SK-N-SH treated with all-trans-retinoic acid at 6 μM for 48 hours (cell line): ENCODE results near the gene RNF40.

Experiments
- ATAC-seq: fragments of 200-7000 bp; cut with Tn5 transposase; 3 replicates; pipeline ENCODE4 v1.9.1; 2020; ENCODE audit warnings: mild to moderate bottlenecking, moderate library complexity
- ARNTL ChIP-seq: fragments of 450-650 bp; formaldehyde crosslinking; IDR thresholded peaks from 2 replicates; pipeline ENCODE4 v1.5.0; 2020; ENCODE audit warnings: low read depth, mild to moderate bottlenecking, moderate library complexity, borderline replicate concordance
- BACH2 ChIP-seq: fragments of 250-450 bp; sonication (Bioruptor Pico); IDR thresholded peaks from 2 replicates; pipeline ENCODE4 v1.9.0; 2021; ENCODE audit warnings: mild to moderate bottlenecking, borderline replicate concordance
- CSDC2 ChIP-seq: fragments of 250-450 bp; sonication (Bioruptor Pico); IDR thresholded peaks from 2 replicates; pipeline ENCODE4 v1.5.0; 2020; ENCODE audit warnings: mild to moderate bottlenecking, moderate library complexity
- ESRRG ChIP-seq: fragments of 250-450 bp; sonication (Bioruptor Pico); IDR thresholded peaks from 2 replicates; pipeline ENCODE4 v1.6.1; 2021; ENCODE audit warnings: mild to moderate bottlenecking
- GLIS3 ChIP-seq: fragments of 250-450 bp; sonication (Bioruptor Pico); IDR thresholded peaks from 2 replicates; pipeline ENCODE4 v1.5.0; 2020; ENCODE audit warnings: mild to moderate bottlenecking, moderate library complexity
- ISL1 ChIP-seq: fragments of 250-450 bp; sonication (Bioruptor Pico); IDR thresholded peaks from 2 replicates; pipeline ENCODE4 v2.1.2; 2022; ENCODE audit warnings: mild to moderate bottlenecking, moderate library complexity
- RARB ChIP-seq: fragments of 250-450 bp; sonication (Bioruptor Pico); IDR thresholded peaks from 2 replicates; pipeline ENCODE4 v1.8.0; 2021; ENCODE audit warnings: mild to moderate bottlenecking, moderate library complexity
- SNAI2 ChIP-seq: fragments of 250-450 bp; sonication (Bioruptor Pico); IDR thresholded peaks from 2 replicates; pipeline ENCODE4 v1.5.0; 2020; ENCODE audit warnings: mild to moderate bottlenecking, moderate library complexity
- TCF4 ChIP-seq: fragments of 250-450 bp; sonication (Bioruptor Pico); IDR thresholded peaks from 2 replicates; pipeline ENCODE4 v1.8.0; 2021; ENCODE audit warnings: mild to moderate bottlenecking, moderate library complexity, borderline replicate concordance
- ZC3H10 ChIP-seq: fragments of 250-450 bp; sonication (Bioruptor Pico); IDR thresholded peaks from 2 replicates; pipeline ENCODE4 v1.5.1; 2021; ENCODE audit warnings: mild to moderate bottlenecking, moderate library complexity
- ZFP3 ChIP-seq: fragments of 250-450 bp; sonication (Bioruptor Pico); IDR thresholded peaks from 2 replicates; pipeline ENCODE4 v1.5.0; 2020; ENCODE audit warnings: mild to moderate bottlenecking, moderate library complexity
- ZFP30 ChIP-seq: fragments of 450-650 bp; formaldehyde crosslinking; IDR thresholded peaks from 2 replicates; pipeline ENCODE4 v1.5.0; 2022; ENCODE audit warnings: mild to moderate bottlenecking, moderate library complexity
- ZNF565 ChIP-seq: fragments of 450-650 bp; formaldehyde crosslinking; conservative IDR thresholded peaks from 2 replicates; pipeline ENCODE4 v1.5.0; 2020; ENCODE audit warnings: low read depth, mild to moderate bottlenecking, moderate library complexity
- ZNF70 ChIP-seq: fragments of 450-650 bp; formaldehyde crosslinking; IDR thresholded peaks from 2 replicates; pipeline ENCODE4 v1.5.0; 2020; ENCODE audit warnings: mild to moderate bottlenecking, moderate library complexity
- ZNF8 ChIP-seq: fragments of 450-650 bp; formaldehyde crosslinking; IDR thresholded peaks from 2 replicates; pipeline ENCODE4 v1.5.0; 2020; ENCODE audit warnings: mild to moderate bottlenecking, moderate library complexity
- TF ChIP-seq, protein P1 (sequence below): fragments of 250-450 bp; sonication (Bioruptor Pico); IDR thresholded peaks from 2 replicates; pipeline ENCODE4 v1.8.0; 2021; ENCODE audit warnings: low read depth, mild to moderate bottlenecking, moderate library complexity, borderline replicate concordance
- TF ChIP-seq, protein P2 (sequence below): fragments of 250-450 bp; sonication (Bioruptor Pico); IDR thresholded peaks from 2 replicates; pipeline ENCODE4 v1.5.0; 2020; ENCODE audit warnings: mild to moderate bottlenecking, moderate library complexity
- TF ChIP-seq, protein P3 (sequence below): fragments of 250-450 bp; sonication (Bioruptor Pico); IDR thresholded peaks from 2 replicates; pipeline ENCODE4 v1.5.1; 2021; ENCODE audit warnings: mild to moderate bottlenecking, moderate library complexity
- TF ChIP-seq, protein P4 (sequence below): fragments of 250-450 bp; sonication (Bioruptor Pico); IDR thresholded peaks from 2 replicates; pipeline ENCODE4 v1.5.1; 2020; ENCODE audit warnings: low read depth, mild to moderate bottlenecking, moderate library complexity
- TF ChIP-seq, protein P5 (sequence below): fragments of 250-450 bp; sonication (Bioruptor Pico); IDR thresholded peaks from 2 replicates; pipeline ENCODE4 v1.8.0; 2020; ENCODE audit warnings: mild to moderate bottlenecking, moderate library complexity, borderline replicate concordance

Gene RNF40

DNA sequence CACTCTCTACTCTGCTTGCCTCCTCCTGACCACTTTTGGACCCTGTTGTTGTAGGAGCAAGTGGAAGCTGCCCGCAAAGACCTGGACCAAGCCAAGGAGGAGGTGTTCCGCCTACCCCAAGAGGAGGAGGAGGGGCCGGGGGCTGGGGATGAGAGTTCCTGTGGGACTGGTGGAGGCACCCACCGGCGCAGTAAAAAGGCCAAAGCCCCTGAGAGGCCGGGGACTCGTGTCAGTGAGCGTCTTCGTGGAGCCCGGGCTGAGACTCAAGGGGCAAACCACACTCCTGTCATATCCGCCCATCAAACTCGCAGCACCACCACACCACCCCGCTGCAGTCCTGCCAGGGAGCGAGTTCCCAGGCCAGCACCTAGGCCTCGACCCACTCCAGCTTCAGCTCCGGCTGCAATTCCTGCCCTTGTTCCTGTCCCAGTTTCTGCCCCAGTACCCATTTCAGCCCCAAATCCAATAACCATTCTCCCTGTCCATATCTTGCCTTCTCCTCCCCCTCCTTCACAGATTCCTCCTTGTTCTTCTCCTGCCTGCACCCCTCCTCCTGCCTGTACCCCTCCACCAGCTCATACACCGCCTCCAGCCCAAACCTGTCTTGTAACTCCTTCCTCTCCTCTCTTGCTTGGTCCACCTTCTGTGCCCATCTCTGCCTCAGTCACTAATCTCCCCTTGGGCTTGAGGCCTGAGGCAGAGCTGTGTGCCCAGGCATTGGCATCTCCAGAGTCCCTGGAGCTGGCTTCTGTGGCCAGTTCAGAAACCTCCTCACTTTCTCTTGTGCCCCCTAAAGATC lies 24.9 kb upstream of the RNF40 start (continued):
- TF ChIP-seq, protein P1, sequence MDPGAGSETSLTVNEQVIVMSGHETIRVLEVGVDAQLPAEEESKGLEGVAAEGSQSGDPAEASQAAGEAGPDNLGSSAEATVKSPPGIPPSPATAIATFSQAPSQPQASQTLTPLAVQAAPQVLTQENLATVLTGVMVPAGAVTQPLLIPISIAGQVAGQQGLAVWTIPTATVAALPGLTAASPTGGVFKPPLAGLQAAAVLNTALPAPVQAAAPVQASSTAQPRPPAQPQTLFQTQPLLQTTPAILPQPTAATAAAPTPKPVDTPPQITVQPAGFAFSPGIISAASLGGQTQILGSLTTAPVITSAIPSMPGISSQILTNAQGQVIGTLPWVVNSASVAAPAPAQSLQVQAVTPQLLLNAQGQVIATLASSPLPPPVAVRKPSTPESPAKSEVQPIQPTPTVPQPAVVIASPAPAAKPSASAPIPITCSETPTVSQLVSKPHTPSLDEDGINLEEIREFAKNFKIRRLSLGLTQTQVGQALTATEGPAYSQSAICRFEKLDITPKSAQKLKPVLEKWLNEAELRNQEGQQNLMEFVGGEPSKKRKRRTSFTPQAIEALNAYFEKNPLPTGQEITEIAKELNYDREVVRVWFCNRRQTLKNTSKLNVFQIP (CRISPR knock-in tag) = no peak
- TF ChIP-seq ZNF70 (CRISPR knock-in tag) (no peak), TCF4 (CRISPR knock-in tag) (no peak)

DNA sequence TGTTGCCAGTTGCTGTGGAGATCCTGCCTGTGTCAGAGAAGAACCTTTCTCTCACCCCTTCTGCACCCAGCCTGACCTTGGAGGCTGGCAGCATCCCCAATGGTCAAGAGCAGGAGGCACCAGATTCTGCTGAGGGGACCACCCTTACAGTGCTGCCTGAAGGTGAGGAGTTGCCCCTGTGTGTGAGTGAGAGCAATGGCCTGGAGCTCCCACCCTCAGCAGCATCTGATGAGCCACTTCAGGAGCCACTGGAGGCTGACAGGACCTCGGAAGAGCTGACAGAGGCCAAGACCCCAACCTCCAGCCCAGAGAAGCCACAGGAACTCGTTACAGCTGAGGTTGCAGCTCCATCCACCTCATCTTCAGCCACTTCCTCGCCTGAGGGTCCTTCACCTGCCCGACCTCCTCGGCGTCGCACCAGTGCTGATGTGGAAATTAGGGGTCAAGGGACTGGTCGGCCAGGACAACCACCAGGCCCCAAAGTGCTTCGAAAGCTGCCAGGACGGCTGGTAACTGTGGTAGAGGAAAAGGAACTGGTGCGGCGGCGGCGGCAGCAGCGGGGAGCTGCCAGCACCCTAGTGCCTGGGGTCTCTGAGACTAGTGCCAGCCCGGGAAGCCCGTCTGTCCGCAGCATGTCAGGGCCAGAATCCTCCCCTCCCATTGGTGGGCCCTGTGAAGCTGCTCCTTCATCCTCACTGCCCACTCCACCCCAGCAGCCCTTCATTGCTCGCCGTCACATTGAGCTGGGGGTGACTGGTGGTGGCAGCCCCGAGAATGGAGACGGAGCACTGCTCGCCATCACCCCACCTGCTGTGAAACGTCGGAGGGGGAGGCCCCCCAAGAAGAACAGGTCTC lies 24.1 kb upstream of the RNF40 start:
- ATAC-seq = no peak

More for the DNA sequence above, 24.1 kb upstream of the RNF40 start:
- TF ChIP-seq ZFP3 = no peak
- TF ChIP-seq GLIS3 (CRISPR knock-in tag) = no peak
- no peak for TF ChIP-seq ZNF70 (CRISPR knock-in tag)
- TF ChIP-seq RARB (CRISPR knock-in tag) = no peak
- TF ChIP-seq, protein P2, sequence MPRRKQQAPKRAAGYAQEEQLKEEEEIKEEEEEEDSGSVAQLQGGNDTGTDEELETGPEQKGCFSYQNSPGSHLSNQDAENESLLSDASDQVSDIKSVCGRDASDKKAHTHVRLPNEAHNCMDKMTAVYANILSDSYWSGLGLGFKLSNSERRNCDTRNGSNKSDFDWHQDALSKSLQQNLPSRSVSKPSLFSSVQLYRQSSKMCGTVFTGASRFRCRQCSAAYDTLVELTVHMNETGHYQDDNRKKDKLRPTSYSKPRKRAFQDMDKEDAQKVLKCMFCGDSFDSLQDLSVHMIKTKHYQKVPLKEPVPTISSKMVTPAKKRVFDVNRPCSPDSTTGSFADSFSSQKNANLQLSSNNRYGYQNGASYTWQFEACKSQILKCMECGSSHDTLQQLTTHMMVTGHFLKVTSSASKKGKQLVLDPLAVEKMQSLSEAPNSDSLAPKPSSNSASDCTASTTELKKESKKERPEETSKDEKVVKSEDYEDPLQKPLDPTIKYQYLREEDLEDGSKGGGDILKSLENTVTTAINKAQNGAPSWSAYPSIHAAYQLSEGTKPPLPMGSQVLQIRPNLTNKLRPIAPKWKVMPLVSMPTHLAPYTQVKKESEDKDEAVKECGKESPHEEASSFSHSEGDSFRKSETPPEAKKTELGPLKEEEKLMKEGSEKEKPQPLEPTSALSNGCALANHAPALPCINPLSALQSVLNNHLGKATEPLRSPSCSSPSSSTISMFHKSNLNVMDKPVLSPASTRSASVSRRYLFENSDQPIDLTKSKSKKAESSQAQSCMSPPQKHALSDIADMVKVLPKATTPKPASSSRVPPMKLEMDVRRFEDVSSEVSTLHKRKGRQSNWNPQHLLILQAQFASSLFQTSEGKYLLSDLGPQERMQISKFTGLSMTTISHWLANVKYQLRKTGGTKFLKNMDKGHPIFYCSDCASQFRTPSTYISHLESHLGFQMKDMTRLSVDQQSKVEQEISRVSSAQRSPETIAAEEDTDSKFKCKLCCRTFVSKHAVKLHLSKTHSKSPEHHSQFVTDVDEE (CRISPR knock-in tag) = no peak
- TF ChIP-seq ZNF8 (CRISPR knock-in tag) = no peak
- TF ChIP-seq, protein P3, sequence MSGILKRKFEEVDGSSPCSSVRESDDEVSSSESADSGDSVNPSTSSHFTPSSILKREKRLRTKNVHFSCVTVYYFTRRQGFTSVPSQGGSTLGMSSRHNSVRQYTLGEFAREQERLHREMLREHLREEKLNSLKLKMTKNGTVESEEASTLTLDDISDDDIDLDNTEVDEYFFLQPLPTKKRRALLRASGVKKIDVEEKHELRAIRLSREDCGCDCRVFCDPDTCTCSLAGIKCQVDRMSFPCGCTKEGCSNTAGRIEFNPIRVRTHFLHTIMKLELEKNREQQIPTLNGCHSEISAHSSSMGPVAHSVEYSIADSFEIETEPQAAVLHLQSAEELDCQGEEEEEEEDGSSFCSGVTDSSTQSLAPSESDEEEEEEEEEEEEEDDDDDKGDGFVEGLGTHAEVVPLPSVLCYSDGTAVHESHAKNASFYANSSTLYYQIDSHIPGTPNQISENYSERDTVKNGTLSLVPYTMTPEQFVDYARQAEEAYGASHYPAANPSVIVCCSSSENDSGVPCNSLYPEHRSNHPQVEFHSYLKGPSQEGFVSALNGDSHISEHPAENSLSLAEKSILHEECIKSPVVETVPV (CRISPR knock-in tag) = no peak
- TF ChIP-seq, protein P4, sequence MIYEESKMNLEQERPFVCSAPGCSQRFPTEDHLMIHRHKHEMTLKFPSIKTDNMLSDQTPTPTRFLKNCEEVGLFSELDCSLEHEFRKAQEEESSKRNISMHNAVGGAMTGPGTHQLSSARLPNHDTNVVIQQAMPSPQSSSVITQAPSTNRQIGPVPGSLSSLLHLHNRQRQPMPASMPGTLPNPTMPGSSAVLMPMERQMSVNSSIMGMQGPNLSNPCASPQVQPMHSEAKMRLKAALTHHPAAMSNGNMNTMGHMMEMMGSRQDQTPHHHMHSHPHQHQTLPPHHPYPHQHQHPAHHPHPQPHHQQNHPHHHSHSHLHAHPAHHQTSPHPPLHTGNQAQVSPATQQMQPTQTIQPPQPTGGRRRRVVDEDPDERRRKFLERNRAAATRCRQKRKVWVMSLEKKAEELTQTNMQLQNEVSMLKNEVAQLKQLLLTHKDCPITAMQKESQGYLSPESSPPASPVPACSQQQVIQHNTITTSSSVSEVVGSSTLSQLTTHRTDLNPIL = no peak
- no peak for TF ChIP-seq ISL1 (CRISPR knock-in tag)
- no peak for TF ChIP-seq ZC3H10 (CRISPR knock-in tag)
- TF ChIP-seq, protein P1 (CRISPR knock-in tag) = no peak
- TF ChIP-seq SNAI2 (CRISPR knock-in tag) = no peak
- TF ChIP-seq, protein P5, sequence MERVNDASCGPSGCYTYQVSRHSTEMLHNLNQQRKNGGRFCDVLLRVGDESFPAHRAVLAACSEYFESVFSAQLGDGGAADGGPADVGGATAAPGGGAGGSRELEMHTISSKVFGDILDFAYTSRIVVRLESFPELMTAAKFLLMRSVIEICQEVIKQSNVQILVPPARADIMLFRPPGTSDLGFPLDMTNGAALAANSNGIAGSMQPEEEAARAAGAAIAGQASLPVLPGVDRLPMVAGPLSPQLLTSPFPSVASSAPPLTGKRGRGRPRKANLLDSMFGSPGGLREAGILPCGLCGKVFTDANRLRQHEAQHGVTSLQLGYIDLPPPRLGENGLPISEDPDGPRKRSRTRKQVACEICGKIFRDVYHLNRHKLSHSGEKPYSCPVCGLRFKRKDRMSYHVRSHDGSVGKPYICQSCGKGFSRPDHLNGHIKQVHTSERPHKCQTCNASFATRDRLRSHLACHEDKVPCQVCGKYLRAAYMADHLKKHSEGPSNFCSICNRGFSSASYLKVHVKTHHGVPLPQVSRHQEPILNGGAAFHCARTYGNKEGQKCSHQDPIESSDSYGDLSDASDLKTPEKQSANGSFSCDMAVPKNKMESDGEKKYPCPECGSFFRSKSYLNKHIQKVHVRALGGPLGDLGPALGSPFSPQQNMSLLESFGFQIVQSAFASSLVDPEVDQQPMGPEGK (CRISPR knock-in tag) = no peak
- no peak for TF ChIP-seq ESRRG (CRISPR knock-in tag)
- no peak for TF ChIP-seq BACH2 (CRISPR knock-in tag)
- no peak for TF ChIP-seq ZFP30 (CRISPR knock-in tag)
- no peak for TF ChIP-seq TCF4 (CRISPR knock-in tag)
- no peak for TF ChIP-seq ARNTL (CRISPR knock-in tag)
- TF ChIP-seq ZNF565 (CRISPR knock-in tag) = no peak
- TF ChIP-seq CSDC2 (CRISPR knock-in tag) = no peak
- TF ChIP-seq, all 23 proteins: peak for 0
